ENCODE measurements around the gene SLC16A7. TPM values are rescaled to one million over a fixed set of nuclear protein-coding genes. Genes with fewer than 3 reads are reported as not detected.
"Not testable (repeated sequence)": the region's sequence is repeated elsewhere in the genome, so short reads cannot be mapped to it uniquely, and the experiment has no call there.

The SLC16A7 gene
- total RNA-seq, 1 donor = 16.2 TPM

- no peak for DNase-seq (ENCODE audit: low read depth in 2 of 3, low spot score in 2 of 3)
Observed at GRCh38 chr12:59724011-59724695, 128.3 kb downstream of the SLC16A7 start.

GRCh38 chr12:59733200-59733599, 137.4 kb downstream of the SLC16A7 start:
- DNase-seq (ENCODE audit: low read depth in 2 of 3, low spot score in 2 of 3) = no peak

GRCh38 chr12:59734371-59734770, 138.5 kb downstream of the SLC16A7 start:
- DNase-seq (ENCODE audit: low read depth in 2 of 3, low spot score in 2 of 3) = no peak

GRCh38 chr12:59735231-59735630, 139.4 kb downstream of the SLC16A7 start:
- no peak for DNase-seq (ENCODE audit: low read depth in 2 of 3, low spot score in 2 of 3)

- no peak for DNase-seq (ENCODE audit: low read depth in 2 of 3, low spot score in 2 of 3)
Observed at GRCh38 chr12:59736359-59736758, 140.5 kb downstream of the SLC16A7 start.

GRCh38 chr12:59736786-59737185, 141.0 kb downstream of the SLC16A7 start:
- DNase-seq (ENCODE audit: low read depth in 2 of 3, low spot score in 2 of 3) = peak in 2 of 3 donors; percentile 35 to 48

- peak in 1 of 3 donors; percentile 42 for DNase-seq (ENCODE audit: low read depth in 2 of 3, low spot score in 2 of 3)
Observed at GRCh38 chr12:59737725-59738463, 142.1 kb downstream of the SLC16A7 start.

- DNase-seq (ENCODE audit: low read depth in 2 of 3, low spot score in 2 of 3) = no peak
Observed at GRCh38 chr12:59742841-59743240, 147.0 kb downstream of the SLC16A7 start.

GRCh38 chr12:59744564-59744963, 148.7 kb downstream of the SLC16A7 start:
- no peak for DNase-seq (ENCODE audit: low read depth in 2 of 3, low spot score in 2 of 3)

GRCh38 chr12:59751091-59751490, 155.3 kb downstream of the SLC16A7 start:
- DNase-seq (ENCODE audit: low read depth in 2 of 3, low spot score in 2 of 3) = not testable (repeated sequence)

GRCh38 chr12:59761542-59761941, 165.7 kb downstream of the SLC16A7 start:
- no peak for DNase-seq (ENCODE audit: low read depth in 2 of 3, low spot score in 2 of 3)

- no peak for DNase-seq (ENCODE audit: low read depth in 2 of 3, low spot score in 2 of 3)
Observed at GRCh38 chr12:59763835-59764234, 168.0 kb downstream of the SLC16A7 start.

GRCh38 chr12:59768031-59768430, 172.2 kb downstream of the SLC16A7 start:
- no peak for DNase-seq (ENCODE audit: low read depth in 2 of 3, low spot score in 2 of 3)

- DNase-seq (ENCODE audit: low read depth in 2 of 3, low spot score in 2 of 3) = peak in 1 of 3 donors; percentile 8
Observed at GRCh38 chr12:59780605-59781135, 184.8 kb downstream of the SLC16A7 start.

GRCh38 chr12:59787610-59788009, 191.8 kb downstream of the SLC16A7 start:
- peak in 1 of 3 donors; percentile 36 for DNase-seq (ENCODE audit: low read depth in 2 of 3, low spot score in 2 of 3)

- no peak for DNase-seq (ENCODE audit: low read depth in 2 of 3, low spot score in 2 of 3)
Observed at GRCh38 chr12:59792647-59793046, 196.8 kb downstream of the SLC16A7 start.

GRCh38 chr12:59803735-59804134, 207.9 kb downstream of the SLC16A7 start:
- no peak for DNase-seq (ENCODE audit: low read depth in 2 of 3, low spot score in 2 of 3)

- peak in 2 of 3 donors; percentile 40 to 61 for DNase-seq (ENCODE audit: low read depth in 2 of 3, low spot score in 2 of 3)
Observed at GRCh38 chr12:59808317-59808910, 212.6 kb downstream of the SLC16A7 start.

- no peak for DNase-seq (ENCODE audit: low read depth in 2 of 3, low spot score in 2 of 3)
Observed at GRCh38 chr12:59811991-59812390, 216.2 kb downstream of the SLC16A7 start.

- no peak for DNase-seq (ENCODE audit: low read depth in 2 of 3, low spot score in 2 of 3)
Observed at GRCh38 chr12:59812716-59813115, 216.9 kb downstream of the SLC16A7 start.

GRCh38 chr12:59820594-59821011, 224.8 kb downstream of the SLC16A7 start:
- no peak for DNase-seq (ENCODE audit: low read depth in 2 of 3, low spot score in 2 of 3)

Measured in hematopoietic multipotent progenitor cell (in vitro differentiated cells).